Nucleus accumbens (tissue), 56 donors: ENCODE measurements around the gene PPM1A.

Experiments used
- DNase-seq, 56 donors: peaks; one replicate each; lab custom pipeline; 2025; lab: John Stamatoyannopoulos, UW

Gene PPM1A

GRCh38 chr14:60257865-60258264 lies 8.8 kb downstream of the PPM1A start:
- DNase-seq: no peak

- no peak for DNase-seq
Observed at GRCh38 chr14:60265163-60265562, 16.1 kb downstream of the PPM1A start.

GRCh38 chr14:60266021-60266937 lies 17.3 kb downstream of the PPM1A start:
- DNase-seq: no peak

- no peak for DNase-seq
Observed at GRCh38 chr14:60272177-60272576, 23.2 kb downstream of the PPM1A start.

- no peak for DNase-seq
Observed at GRCh38 chr14:60273956-60274355, 24.9 kb downstream of the PPM1A start.

- DNase-seq: no peak
Observed at GRCh38 chr14:60274448-60274847, 25.4 kb downstream of the PPM1A start.

GRCh38 chr14:60275932-60276331 lies 26.9 kb downstream of the PPM1A start:
- DNase-seq: no peak

GRCh38 chr14:60276347-60276746 lies 27.3 kb downstream of the PPM1A start:
- DNase-seq: no peak

- DNase-seq: no peak
Observed at GRCh38 chr14:60277605-60278190, 28.7 kb downstream of the PPM1A start.

- DNase-seq: no peak
Observed at GRCh38 chr14:60278350-60278749, 29.3 kb downstream of the PPM1A start.

- DNase-seq: no peak
Observed at GRCh38 chr14:60287452-60287851, 38.4 kb downstream of the PPM1A start.

- no peak for DNase-seq
Observed at GRCh38 chr14:60288279-60288678, 39.3 kb downstream of the PPM1A start.

GRCh38 chr14:60294411-60295069 lies 45.5 kb downstream of the PPM1A start:
- DNase-seq: no peak

GRCh38 chr14:60300019-60300418 lies 51.0 kb downstream of the PPM1A start:
- no peak for DNase-seq

- no peak for DNase-seq
Observed at GRCh38 chr14:60301685-60302084, 52.7 kb downstream of the PPM1A start.

- no peak for DNase-seq
Observed at GRCh38 chr14:60302663-60303062, 53.6 kb downstream of the PPM1A start.

- DNase-seq: no peak
Observed at GRCh38 chr14:60303745-60304144, 54.7 kb downstream of the PPM1A start.

GRCh38 chr14:60304509-60304908 lies 55.5 kb downstream of the PPM1A start:
- peak in 18 of 56 donors; percentile 4 to 63 (median 23) for DNase-seq

GRCh38 chr14:60309867-60310552 lies 61.0 kb downstream of the PPM1A start:
- DNase-seq: no peak

GRCh38 chr14:60311417-60311816 lies 62.4 kb downstream of the PPM1A start:
- DNase-seq: no peak

GRCh38 chr14:60313093-60313492 lies 64.1 kb downstream of the PPM1A start:
- DNase-seq: no peak
